Left lung (tissue), 10 donors: ENCODE data around the gene HOXC6. TPM values are rescaled to one million over a fixed set of nuclear protein-coding genes. Genes with fewer than 3 reads are reported as not detected.

Experiments
- ATAC-seq: fragments of 200-7000 bp; cut with Tn5 transposase; one replicate; pipeline ENCODE4 v1.9.1; 2020; ENCODE audit warnings: moderate library complexity
- DNase-seq, 4 donors: peaks; one replicate each; pipeline ENCODE4 v3.0.0-alpha.2; 2013 to 2020
- H3K27ac ChIP-seq, 2 donors: fragments of 200-600 bp; sonication (generic) in 1 of 2; one replicate each; pipeline versions ENCODE4 v1.5.0 to v1.8.0; 2020 to 2021
- H3K27me3 ChIP-seq, 2 donors: fragments of 200-600 bp; sonication (generic) in 1 of 2; one replicate each; pipeline versions ENCODE4 v1.5.0 to v1.8.0; 2020 to 2021
- H3K36me3 ChIP-seq, 2 donors: fragments of 200-600 bp; sonication (generic) in 1 of 2; one replicate each; pipeline versions ENCODE4 v1.5.0 to v1.8.0; 2020 to 2021
- H3K4me1 ChIP-seq, 2 donors: fragments of 200-600 bp; one replicate each; pipeline ENCODE4 v1.8.0; 2021
- H3K4me3 ChIP-seq, 2 donors: fragments of 200-600 bp; sonication (generic) in 1 of 2; one replicate each; pipeline versions ENCODE4 v1.5.0 to v1.8.0; 2020 to 2021; ENCODE audit warnings: mild to moderate bottlenecking in 1 of 2
- H3K9me3 ChIP-seq, 2 donors: fragments of 200-600 bp; sonication (generic) in 1 of 2; one replicate each; pipeline versions ENCODE4 v1.5.0 to v1.8.0; 2020 to 2021
- intact Hi-C, 2 donors: fragments of 100-400 bp; cut with DNase I; formaldehyde crosslinking; loops; one replicate each; pipeline versions ENCODE4 v1.11.2 to v1.14.2; 2022
- polyA plus RNA-seq, 6 donors: library from polyadenylated mRNA; unstranded; fragments of 120-200 nt; gene quantifications; one replicate each; pipeline ENCODE4 v1.2.1, GENCODE V29; 2013; ENCODE audit not compliant: insufficient read length in 6 of 6
- total RNA-seq, 2 donors: library from RNA; stranded (reverse); fragmentation: NEBNext Ultra II Directional; extraction: Animal tissue kit (Norgen Biotek cat#: 25700); gene quantifications; one replicate each; pipeline ENCODE4 v1.2.1, GENCODE V29; 2021
- TF ChIP-seq, protein P1 (sequence below), 2 donors: fragments of 200-600 bp; sonication (generic) in 1 of 2; IDR thresholded peaks; one replicate each; pipeline versions ENCODE4 v1.5.0 to v1.8.0; 2021; ENCODE audit warnings: antibody characterized with exemption in 2 of 2
- donor health status: DM: no; HTN: yes; CAD: no.
- donor health status: DM: no; HTN: no; CAD: no.

The HOXC6 gene
- total and polyA plus RNA-seq, 8 donors = 0.93 to 3.2 (median 2.1) TPM

DNA sequence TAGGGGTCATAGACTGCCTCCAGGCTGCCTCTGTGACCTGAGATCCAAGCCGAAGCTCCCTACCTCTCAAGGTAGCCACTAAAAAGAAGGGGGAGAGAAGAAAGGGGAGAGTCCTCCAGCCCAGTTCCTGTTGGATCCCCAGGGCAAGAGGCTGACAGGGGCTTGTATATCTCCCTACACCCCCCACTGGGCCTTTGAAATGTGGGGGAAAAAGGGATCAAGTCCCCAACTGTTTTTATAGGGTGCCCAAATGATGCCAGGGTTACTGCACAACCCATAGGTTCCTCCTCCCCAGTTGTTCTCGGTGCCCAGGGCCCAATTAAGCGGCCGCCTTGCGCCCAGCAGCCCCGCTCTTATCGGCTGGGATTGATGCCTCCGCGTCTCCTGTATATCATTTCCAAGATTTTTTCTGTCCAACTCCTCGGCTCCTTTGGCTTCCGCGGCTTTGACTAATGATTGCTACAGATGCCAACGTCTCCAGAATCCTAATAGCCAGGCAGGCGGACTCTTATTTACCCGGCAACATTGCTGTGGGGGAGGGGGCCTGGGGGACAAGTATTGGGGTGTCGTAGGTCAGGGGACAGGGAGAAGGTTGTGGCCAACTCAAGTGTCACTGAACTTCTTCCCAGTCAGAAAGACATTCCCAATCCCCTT lies 17.8 kb downstream of the HOXC6 start:
- Histone ChIP-seq H3K27me3 (peaks cover 60 to 98% of the 10 kb centered on the region in 2 donors), H3K9me3 (no peaks in the 10 kb centered on the region), H3K27ac (no peak overlapping the region), H3K4me1 (no peaks in the 10 kb centered on the region), H3K4me3 (no peak overlapping the region), H3K36me3 (no peaks in the 10 kb centered on the region)
- DNase-seq (no peak), ATAC-seq (no peak)
- TF ChIP-seq, protein P1, sequence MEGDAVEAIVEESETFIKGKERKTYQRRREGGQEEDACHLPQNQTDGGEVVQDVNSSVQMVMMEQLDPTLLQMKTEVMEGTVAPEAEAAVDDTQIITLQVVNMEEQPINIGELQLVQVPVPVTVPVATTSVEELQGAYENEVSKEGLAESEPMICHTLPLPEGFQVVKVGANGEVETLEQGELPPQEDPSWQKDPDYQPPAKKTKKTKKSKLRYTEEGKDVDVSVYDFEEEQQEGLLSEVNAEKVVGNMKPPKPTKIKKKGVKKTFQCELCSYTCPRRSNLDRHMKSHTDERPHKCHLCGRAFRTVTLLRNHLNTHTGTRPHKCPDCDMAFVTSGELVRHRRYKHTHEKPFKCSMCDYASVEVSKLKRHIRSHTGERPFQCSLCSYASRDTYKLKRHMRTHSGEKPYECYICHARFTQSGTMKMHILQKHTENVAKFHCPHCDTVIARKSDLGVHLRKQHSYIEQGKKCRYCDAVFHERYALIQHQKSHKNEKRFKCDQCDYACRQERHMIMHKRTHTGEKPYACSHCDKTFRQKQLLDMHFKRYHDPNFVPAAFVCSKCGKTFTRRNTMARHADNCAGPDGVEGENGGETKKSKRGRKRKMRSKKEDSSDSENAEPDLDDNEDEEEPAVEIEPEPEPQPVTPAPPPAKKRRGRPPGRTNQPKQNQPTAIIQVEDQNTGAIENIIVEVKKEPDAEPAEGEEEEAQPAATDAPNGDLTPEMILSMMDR (IDR thresholded peaks at IDR 0.05) = no peak
- intact Hi-C loops = no loop called here

DNA sequence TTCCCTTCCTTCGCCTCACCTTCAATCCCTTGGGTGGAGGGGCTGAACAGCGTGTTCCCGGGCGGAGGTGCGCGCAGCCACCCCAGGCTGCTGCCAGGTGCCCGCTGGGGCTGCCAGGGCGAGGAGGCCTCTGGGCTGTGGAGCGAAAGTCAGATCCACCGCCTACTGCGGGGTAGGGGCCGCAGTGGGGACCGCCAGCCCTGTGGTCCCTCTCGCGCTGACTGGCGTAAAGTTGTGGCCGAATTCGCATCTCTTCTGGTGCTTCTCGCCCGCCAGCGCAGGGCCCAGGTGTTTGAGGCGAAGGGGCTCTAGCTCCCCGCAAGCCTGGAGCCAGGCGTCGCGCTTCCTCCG lies 18.5 kb downstream of the HOXC6 start:
- Histone ChIP-seq H3K27me3 (peaks cover 63 to 98% of the 10 kb centered on the region in 2 donors), H3K4me3 (no peak overlapping the region), H3K36me3 (no peaks in the 10 kb centered on the region), H3K9me3 (no peaks in the 10 kb centered on the region), H3K27ac (no peak overlapping the region), H3K4me1 (no peaks in the 10 kb centered on the region)
- ATAC-seq = no peak
- TF ChIP-seq, protein P1 (IDR thresholded peaks at IDR 0.05) = no peak
- peak in 1 of 4 donors; percentile 71 for DNase-seq
- intact Hi-C loops = no loop called here

DNA sequence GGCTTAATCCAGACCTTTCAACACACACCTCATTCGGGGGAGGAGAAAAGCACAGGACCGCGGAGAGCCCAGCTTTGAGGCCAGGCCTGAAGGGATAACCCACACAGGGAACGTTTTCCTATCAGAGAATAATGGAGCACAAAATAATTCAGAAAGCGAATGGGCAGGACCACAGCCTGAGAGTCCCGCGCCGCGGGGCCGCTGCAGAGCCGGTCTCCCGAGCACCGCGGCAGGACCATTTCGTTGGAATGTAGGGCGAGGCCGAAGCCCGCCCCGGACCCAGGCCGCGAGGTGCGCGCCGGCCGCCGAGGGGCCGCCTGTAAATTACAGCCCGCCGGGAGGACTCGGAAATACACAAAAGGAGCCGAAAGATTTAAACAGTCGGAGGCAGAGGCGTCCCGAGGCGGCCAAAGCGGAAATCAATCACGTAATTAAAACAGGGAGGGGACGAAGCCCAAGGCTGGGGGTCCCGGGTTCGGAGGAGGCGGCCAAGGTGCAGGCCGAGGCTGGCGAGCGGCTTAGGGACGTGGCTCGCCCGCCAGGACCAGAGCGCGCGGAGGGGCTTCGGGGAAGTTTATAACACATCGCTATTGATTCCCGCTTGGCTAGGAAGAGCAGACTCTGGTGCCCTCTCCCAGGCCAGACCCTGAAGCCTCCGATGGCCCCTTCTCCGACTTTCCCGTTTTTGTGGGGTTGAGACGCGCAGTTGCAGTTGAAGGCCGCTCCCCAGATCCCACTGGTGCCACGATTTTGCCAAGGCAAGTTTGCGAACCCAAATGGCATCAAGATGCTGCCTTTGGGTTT lies 19.1 kb downstream of the HOXC6 start:
- intact Hi-C loops = no loop called here
- H3K27me3 ChIP-seq = peaks cover 65 to 98% of the 10 kb centered on the region in 2 donors
- TF ChIP-seq, protein P1 (IDR thresholded peaks at IDR 0.05) = no peak

DNA sequence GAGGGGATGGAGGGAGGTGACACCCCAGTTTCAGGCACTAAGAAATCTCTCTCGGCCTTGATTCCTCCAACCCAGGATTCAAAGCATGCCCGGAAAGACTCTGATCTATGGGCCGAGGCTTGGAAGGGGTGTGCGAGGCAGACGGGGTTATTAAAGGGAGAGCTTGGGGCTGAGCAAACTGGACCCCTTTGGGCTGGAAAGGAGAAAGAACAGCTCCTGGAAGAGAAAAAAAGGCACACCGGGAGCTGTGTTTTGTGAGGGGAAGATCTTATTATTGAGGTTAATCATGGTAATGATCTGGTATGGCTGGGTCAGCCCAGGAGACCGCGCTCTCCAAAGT lies 19.7 kb downstream of the HOXC6 start:
- TF ChIP-seq, protein P1 (IDR thresholded peaks at IDR 0.05) = no peak
- no peak for ATAC-seq
- Histone ChIP-seq H3K27ac (no peak overlapping the region), H3K4me3 (no peak overlapping the region), H3K4me1 (peaks cover 0 to 1% of the 10 kb centered on the region in 2 donors), H3K27me3 (peaks cover 70 to 98% of the 10 kb centered on the region in 2 donors), H3K36me3 (no peaks in the 10 kb centered on the region), H3K9me3 (no peaks in the 10 kb centered on the region)
- no peak for DNase-seq
- intact Hi-C loops = no loop called here

More for the DNA sequence above, 19.1 kb downstream of the HOXC6 start:
- Histone ChIP-seq H3K36me3 (no peaks in the 10 kb centered on the region), H3K4me1 (no peaks in the 10 kb centered on the region), H3K9me3 (no peaks in the 10 kb centered on the region), H3K27ac (no peak overlapping the region), H3K4me3 (no peak overlapping the region)
- ATAC-seq (no peak), DNase-seq (no peak)

DNA sequence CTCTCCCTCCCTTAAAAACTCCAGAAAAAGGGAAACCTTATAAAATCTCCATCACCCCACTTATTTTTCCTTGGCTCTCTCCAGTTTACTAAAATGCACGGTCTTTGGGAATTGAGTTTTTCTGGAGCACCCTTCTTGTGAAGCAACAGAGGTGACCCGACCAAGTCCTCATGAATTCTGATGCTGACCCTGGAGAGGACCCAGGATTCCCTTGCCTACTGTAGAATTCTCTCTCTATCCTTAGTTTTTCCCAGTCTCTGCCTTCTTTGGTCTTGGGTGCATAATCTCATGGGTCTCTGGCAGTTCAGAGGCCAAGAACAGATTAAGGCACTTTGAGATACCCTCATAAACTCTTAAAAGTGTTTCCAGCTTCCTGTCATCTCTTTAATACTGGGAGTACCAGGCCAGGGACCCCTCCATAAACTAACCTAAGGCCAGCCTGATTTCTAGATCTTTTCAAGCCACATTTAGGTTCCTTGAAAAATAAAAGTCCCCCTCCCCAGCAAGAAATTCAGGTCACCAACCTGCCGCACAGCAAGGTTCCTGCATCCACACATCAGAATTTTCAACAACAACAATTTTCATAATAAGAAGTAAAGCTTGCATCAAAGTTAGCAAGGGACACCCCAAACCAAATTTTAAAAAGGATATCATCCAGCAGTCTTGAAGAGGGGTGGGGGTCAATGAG lies 20.3 kb downstream of the HOXC6 start:
- TF ChIP-seq, protein P1 (IDR thresholded peaks at IDR 0.05) = no peak
- no peak for ATAC-seq
- Histone ChIP-seq H3K9me3 (no peaks in the 10 kb centered on the region), H3K36me3 (no peaks in the 10 kb centered on the region), H3K4me3 (no peak overlapping the region), H3K27ac (no peak overlapping the region), H3K27me3 (peaks cover 75 to 98% of the 10 kb centered on the region in 2 donors), H3K4me1 (peaks cover 0 to 6% of the 10 kb centered on the region in 2 donors)
- DNase-seq = no peak
- intact Hi-C loops = no loop called here
